SH-SY5Y (cell line): ENCODE results near the gene LRRC32.

Source experiments
- GATA2 ChIP-seq: IDR thresholded peaks from 2 replicates; pipeline ENCODE4 v1.6.1; 2011; ENCODE audit warnings: mild to moderate bottlenecking, low read depth, low read length
- GATA3 ChIP-seq: IDR thresholded peaks from 2 replicates; pipeline ENCODE4 v1.6.1; 2011; ENCODE audit warnings: low read depth, mild to moderate bottlenecking, low read length, moderate library complexity

GRCh38 chr11:76616676-76617552, 53.6 kb downstream of the LRRC32 start:
- no peak for TF ChIP-seq GATA2
- no peak for TF ChIP-seq GATA3
